Left ventricle myocardium inferior (tissue), 1 donor: Measurements from ENCODE around the gene ORAI1. TPM values are rescaled to one million over a fixed set of nuclear protein-coding genes. Genes with fewer than 3 reads are reported as not detected.

ENCODE experiments used
- DNase-seq: peaks from one replicate; pipeline ENCODE4 v3.0.0-alpha.2; 2020
- H3K27ac ChIP-seq: fragments of 200-600 bp; replicated peaks from 2 replicates; pipeline ENCODE4 v1.8.0; 2021
- H3K27me3 ChIP-seq: fragments of 200-600 bp; 2 replicates; pipeline ENCODE4 v1.8.0; 2021; ENCODE audit warnings: low read depth
- H3K36me3 ChIP-seq: fragments of 200-600 bp; 2 replicates; pipeline ENCODE4 v1.8.0; 2021
- H3K4me1 ChIP-seq: fragments of 200-600 bp; 2 replicates; pipeline ENCODE4 v1.8.0; 2021
- H3K4me3 ChIP-seq: fragments of 200-600 bp; 2 replicates; pipeline ENCODE4 v1.8.0; 2021; ENCODE audit warnings: mild to moderate bottlenecking, moderate library complexity
- H3K9me3 ChIP-seq: fragments of 200-600 bp; replicated peaks from 2 replicates; pipeline ENCODE4 v1.8.0; 2021
- CTCF ChIP-seq: fragments of 200-600 bp; IDR thresholded peaks from 2 replicates; pipeline ENCODE4 v1.8.0; 2021; ENCODE audit warnings: antibody characterized with exemption, mild to moderate bottlenecking, borderline replicate concordance
- intact Hi-C: fragments of 100-400 bp; cut with micrococcal nuclease; formaldehyde crosslinking; loops from one replicate; pipeline ENCODE4 v1.11.0; 2022
- total RNA-seq: library from RNA; stranded (reverse); fragmentation: NEBNext Ultra II Directional; extraction: Animal tissue kit (Norgen Biotek cat#: 25700); gene quantifications from one replicate; pipeline ENCODE4 v1.2.1, GENCODE V29; 2021
- donor health status: DM: no; HTN: yes; CAD: no; lungs with severe emphysema.

ORAI1 gene
- total RNA-seq, 1 donor from 2014 or later: 11.4 TPM

- no peak for DNase-seq
- Histone ChIP-seq H3K4me1 (peaks cover 6% of the 10 kb centered on the region), H3K9me3 (no peaks in the 10 kb centered on the region), H3K27me3 (no peaks in the 10 kb centered on the region), H3K27ac (no peak overlapping the region), H3K36me3 (no peaks in the 10 kb centered on the region), H3K4me3 (no peak overlapping the region)
- no peak for TF ChIP-seq CTCF
- intact Hi-C loops: loop anchor here (5.0 kb wide), 1 partner anchor 68 kb away; no protein-coding TSS in a partner anchor
Measured at GRCh38 chr12:121620333-121620891, 5.9 kb upstream of the ORAI1 start.

DNA sequence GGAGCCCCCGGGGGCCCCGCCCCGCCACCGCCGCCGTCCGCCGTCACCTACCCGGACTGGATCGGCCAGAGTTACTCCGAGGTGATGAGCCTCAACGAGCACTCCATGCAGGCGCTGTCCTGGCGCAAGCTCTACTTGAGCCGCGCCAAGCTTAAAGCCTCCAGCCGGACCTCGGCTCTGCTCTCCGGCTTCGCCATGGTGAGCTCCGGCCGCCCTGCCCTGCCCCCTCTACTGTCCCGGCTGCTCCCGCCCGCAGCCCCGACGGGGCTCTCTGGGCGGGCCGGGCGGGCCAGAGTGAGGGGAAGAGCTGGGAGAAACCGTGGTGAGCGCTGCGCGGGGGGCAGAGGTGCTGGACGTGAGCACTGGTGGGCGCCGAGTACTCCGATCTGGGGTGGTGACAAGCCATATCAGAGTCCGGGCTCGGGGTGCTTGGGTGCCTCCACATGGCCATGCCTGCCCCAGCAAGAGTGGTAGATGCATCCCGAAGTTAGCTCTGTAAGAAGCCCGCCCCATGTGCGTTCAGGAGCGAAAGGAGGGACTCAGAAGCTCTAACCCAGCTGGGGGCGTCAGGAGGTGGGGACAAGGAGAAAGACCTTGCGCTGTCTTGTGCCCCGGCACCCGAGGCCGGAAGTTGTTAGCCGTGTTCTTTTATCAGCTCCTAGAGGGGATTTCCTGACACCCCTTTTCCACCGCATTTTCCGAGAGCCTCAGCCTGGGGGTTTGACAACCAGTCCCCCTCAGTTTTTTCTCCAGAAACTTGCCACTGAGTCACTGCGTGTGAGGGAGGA lies 717 bp downstream of the ORAI1 start:
- Histone ChIP-seq H3K36me3 (no peaks in the 10 kb centered on the region), H3K4me3 (peak overlapping the region; percentile 72), H3K9me3 (no peaks in the 10 kb centered on the region), H3K4me1 (peaks cover 45% of the 10 kb centered on the region), H3K27ac (peak overlapping the region; percentile 97), H3K27me3 (no peaks in the 10 kb centered on the region)
- TF ChIP-seq CTCF: no peak
- DNase-seq: peak; percentile 44
- intact Hi-C loops: no loop called here

- H3K36me3 ChIP-seq: no peaks in the 10 kb centered on the region
- intact Hi-C loops: no loop called here
- H3K4me3 ChIP-seq: peak overlapping the region; percentile 72
- peaks cover 55% of the 10 kb centered on the region for H3K4me1 ChIP-seq
- H3K27me3 ChIP-seq: no peaks in the 10 kb centered on the region
- H3K27ac ChIP-seq: peak overlapping the region; percentile 97
- DNase-seq: no peak
- H3K9me3 ChIP-seq: no peaks in the 10 kb centered on the region
- no peak for TF ChIP-seq CTCF
Measured at GRCh38 chr12:121628037-121628436, 1.7 kb downstream of the ORAI1 start.

DNA sequence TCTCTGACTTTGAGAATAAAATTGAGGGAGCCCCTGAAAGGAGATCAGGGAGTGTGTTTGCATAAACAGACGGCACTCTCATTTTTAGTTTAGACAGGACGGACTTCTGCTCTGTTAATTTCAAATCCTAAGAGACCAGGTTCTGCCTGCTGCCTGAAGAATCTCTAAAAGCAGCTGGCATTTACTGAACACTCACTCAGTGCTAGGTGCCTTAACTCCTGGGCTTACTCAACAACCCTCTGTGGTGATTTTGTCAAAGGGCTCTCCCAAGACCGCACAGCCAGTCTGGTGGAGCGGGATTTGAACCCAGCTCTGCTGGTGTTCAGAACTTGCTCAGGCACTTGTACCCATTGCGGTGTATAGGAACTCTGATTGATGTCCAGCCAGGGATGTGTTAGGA lies 2.2 kb downstream of the ORAI1 start:
- H3K27me3 ChIP-seq: no peaks in the 10 kb centered on the region
- no peaks in the 10 kb centered on the region for H3K9me3 ChIP-seq
- H3K27ac ChIP-seq: no peak overlapping the region
- DNase-seq: no peak
- H3K4me1 ChIP-seq: peaks cover 59% of the 10 kb centered on the region
- intact Hi-C loops: no loop called here
- peak overlapping the region; percentile 72 for H3K4me3 ChIP-seq
- no peak for TF ChIP-seq CTCF
- H3K36me3 ChIP-seq: no peaks in the 10 kb centered on the region

DNA sequence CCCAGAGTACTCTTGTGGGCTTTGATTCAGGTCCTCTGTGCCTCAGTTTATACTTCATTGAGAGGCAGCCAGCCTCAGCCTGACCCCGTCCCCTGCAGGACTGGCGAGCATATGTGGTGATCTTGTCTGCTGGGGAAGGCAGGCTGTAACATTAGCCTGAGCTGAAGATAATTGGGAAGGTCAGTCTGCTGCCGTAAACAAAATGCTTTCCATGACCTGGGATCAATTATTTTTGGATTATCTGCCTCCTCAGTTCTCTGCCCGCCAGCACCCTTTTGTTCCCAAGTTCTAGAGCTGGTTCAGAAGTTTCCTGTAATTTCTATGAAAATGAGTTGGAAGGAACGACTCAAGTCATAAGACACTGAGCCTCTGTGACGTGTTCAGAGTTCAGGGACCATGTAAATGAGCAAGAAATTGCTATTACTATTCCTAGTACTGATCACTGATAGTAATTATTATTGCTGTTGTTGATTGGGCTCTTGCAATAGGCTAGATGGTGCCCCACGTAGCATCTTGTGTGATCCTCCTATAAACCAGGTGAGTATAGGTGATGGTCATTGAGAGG lies 4.5 kb downstream of the ORAI1 start:
- peaks cover 52% of the 10 kb centered on the region for H3K4me1 ChIP-seq
- H3K4me3 ChIP-seq: no peak overlapping the region
- H3K27ac ChIP-seq: no peak overlapping the region
- intact Hi-C loops: no loop called here
- no peaks in the 10 kb centered on the region for H3K36me3 ChIP-seq
- no peaks in the 10 kb centered on the region for H3K27me3 ChIP-seq
- TF ChIP-seq CTCF: no peak
- H3K9me3 ChIP-seq: no peaks in the 10 kb centered on the region
- no peak for DNase-seq
